Activated naive CD8-positive, alpha-beta T cell treated with anti-CD3 and anti-CD28 coated beads, Interleukin-2, amount 50 U/mL, for 24 hours (primary cell): ENCODE results near the gene CABP2.

Experiments used
- ATAC-seq: fragments of 150-1000 bp; cut with Tn5 transposase; one replicate; pipeline ENCODE4 v1.10.0; 2021
- DNase-seq: peaks from one replicate; pipeline ENCODE4 v3.0.0; 2021
- H3K27ac Mint-ChIP-seq: one replicate; pipeline ENCODE4 v1.8.0; 2021; ENCODE audit warnings: mild to moderate bottlenecking, mixed read lengths
- H3K27me3 Mint-ChIP-seq: one replicate; pipeline ENCODE4 v1.8.0; 2021; ENCODE audit warnings: mixed read lengths
- H3K36me3 Mint-ChIP-seq: one replicate; pipeline ENCODE4 v1.8.0; 2021; ENCODE audit warnings: low read depth, mixed read lengths
- H3K4me1 Mint-ChIP-seq: one replicate; pipeline ENCODE4 v1.8.0; 2021; ENCODE audit warnings: mixed read lengths
- H3K4me3 Mint-ChIP-seq: one replicate; pipeline ENCODE4 v1.8.0; 2021; ENCODE audit warnings: mild to moderate bottlenecking, moderate library complexity, mixed read lengths
- H3K9me3 Mint-ChIP-seq: one replicate; pipeline ENCODE4 v1.8.0; 2021; ENCODE audit warnings: mixed read lengths

CABP2 gene

GRCh38 chr11:67545280-67545679, 22.0 kb upstream of the CABP2 start:
- ATAC-seq (no peak), DNase-seq (no peak)
- H3K36me3 Mint-ChIP-seq = no peaks in the 10 kb centered on the region
- H3K9me3 Mint-ChIP-seq = peaks cover 3% of the 10 kb centered on the region
- no peaks in the 10 kb centered on the region for H3K4me1 Mint-ChIP-seq
- no peak overlapping the region for H3K27ac Mint-ChIP-seq
- H3K27me3 Mint-ChIP-seq = no peaks in the 10 kb centered on the region
- no peak overlapping the region for H3K4me3 Mint-ChIP-seq

GRCh38 chr11:67544616-67545242, 21.5 kb upstream of the CABP2 start:
- H3K4me1 Mint-ChIP-seq = no peaks in the 10 kb centered on the region
- no peak for ATAC-seq
- H3K9me3 Mint-ChIP-seq = no peaks in the 10 kb centered on the region
- H3K4me3 Mint-ChIP-seq = no peak overlapping the region
- no peak overlapping the region for H3K27ac Mint-ChIP-seq
- H3K27me3 Mint-ChIP-seq = no peaks in the 10 kb centered on the region
- DNase-seq = no peak
- H3K36me3 Mint-ChIP-seq = no peaks in the 10 kb centered on the region

- no peak for DNase-seq
- no peaks in the 10 kb centered on the region for H3K36me3 Mint-ChIP-seq
- no peak overlapping the region for H3K27ac Mint-ChIP-seq
- H3K9me3 Mint-ChIP-seq = no peaks in the 10 kb centered on the region
- H3K4me3 Mint-ChIP-seq = no peak overlapping the region
- no peaks in the 10 kb centered on the region for H3K27me3 Mint-ChIP-seq
- ATAC-seq = no peak
- no peaks in the 10 kb centered on the region for H3K4me1 Mint-ChIP-seq
Observed at GRCh38 chr11:67543585-67543984, 20.3 kb upstream of the CABP2 start.

- Mint-ChIP-seq H3K4me1 (no peaks in the 10 kb centered on the region), H3K4me3 (no peak overlapping the region), H3K27ac (no peak overlapping the region), H3K36me3 (no peaks in the 10 kb centered on the region), H3K27me3 (no peaks in the 10 kb centered on the region), H3K9me3 (no peaks in the 10 kb centered on the region)
- ATAC-seq (no peak), DNase-seq (no peak)
Observed at GRCh38 chr11:67542971-67543370, 19.7 kb upstream of the CABP2 start.

- no peaks in the 10 kb centered on the region for H3K36me3 Mint-ChIP-seq
- H3K27ac Mint-ChIP-seq = no peak overlapping the region
- no peaks in the 10 kb centered on the region for H3K27me3 Mint-ChIP-seq
- ATAC-seq = no peak
- H3K4me3 Mint-ChIP-seq = no peak overlapping the region
- H3K9me3 Mint-ChIP-seq = no peaks in the 10 kb centered on the region
- no peaks in the 10 kb centered on the region for H3K4me1 Mint-ChIP-seq
- DNase-seq = no peak
Observed at GRCh38 chr11:67542169-67542568, 18.9 kb upstream of the CABP2 start.

- Mint-ChIP-seq H3K27me3 (no peaks in the 10 kb centered on the region), H3K4me1 (no peaks in the 10 kb centered on the region), H3K4me3 (no peak overlapping the region), H3K9me3 (no peaks in the 10 kb centered on the region), H3K36me3 (no peaks in the 10 kb centered on the region), H3K27ac (no peak overlapping the region)
- ATAC-seq (no peak), DNase-seq (no peak)
Observed at GRCh38 chr11:67541198-67541597, 18.0 kb upstream of the CABP2 start.

- Mint-ChIP-seq H3K27ac (no peak overlapping the region), H3K27me3 (peaks cover 2% of the 10 kb centered on the region), H3K36me3 (peaks cover 1% of the 10 kb centered on the region), H3K4me1 (no peaks in the 10 kb centered on the region), H3K9me3 (peaks cover 2% of the 10 kb centered on the region), H3K4me3 (no peak overlapping the region)
- ATAC-seq = no peak
- no peak for DNase-seq
Observed at GRCh38 chr11:67539550-67539949, 16.3 kb upstream of the CABP2 start.

GRCh38 chr11:67538823-67539505, 15.7 kb upstream of the CABP2 start:
- Mint-ChIP-seq H3K27ac (no peak overlapping the region), H3K36me3 (peaks cover 3% of the 10 kb centered on the region), H3K4me1 (no peaks in the 10 kb centered on the region), H3K9me3 (peaks cover 6% of the 10 kb centered on the region), H3K4me3 (no peak overlapping the region), H3K27me3 (peaks cover 3% of the 10 kb centered on the region)
- DNase-seq (no peak), ATAC-seq (no peak)

- no peak for DNase-seq
- Mint-ChIP-seq H3K27ac (no peak overlapping the region), H3K9me3 (peaks cover 9% of the 10 kb centered on the region), H3K36me3 (peaks cover 3% of the 10 kb centered on the region), H3K4me1 (no peaks in the 10 kb centered on the region), H3K27me3 (peaks cover 3% of the 10 kb centered on the region), H3K4me3 (no peak overlapping the region)
- ATAC-seq = no peak
Observed at GRCh38 chr11:67538306-67538705, 15.1 kb upstream of the CABP2 start.

GRCh38 chr11:67535561-67535960, 12.3 kb upstream of the CABP2 start:
- no peak for ATAC-seq
- H3K4me3 Mint-ChIP-seq = no peak overlapping the region

GRCh38 chr11:67534070-67534679, 10.9 kb upstream of the CABP2 start:
- Mint-ChIP-seq H3K4me3 (no peak overlapping the region), H3K27ac (no peak overlapping the region), H3K27me3 (peaks cover 3% of the 10 kb centered on the region), H3K36me3 (peaks cover 3% of the 10 kb centered on the region), H3K9me3 (peaks cover 14% of the 10 kb centered on the region), H3K4me1 (no peaks in the 10 kb centered on the region)
- DNase-seq (no peak), ATAC-seq (no peak)

More at GRCh38 chr11:67535561-67535960, 12.3 kb upstream of the CABP2 start:
- Mint-ChIP-seq H3K9me3 (peaks cover 14% of the 10 kb centered on the region), H3K4me1 (no peaks in the 10 kb centered on the region), H3K27ac (no peak overlapping the region), H3K27me3 (peaks cover 3% of the 10 kb centered on the region), H3K36me3 (peaks cover 3% of the 10 kb centered on the region)
- no peak for DNase-seq

- no peak for DNase-seq
- ATAC-seq = no peak
- no peak overlapping the region for H3K27ac Mint-ChIP-seq
- peaks cover 3% of the 10 kb centered on the region for H3K36me3 Mint-ChIP-seq
- H3K27me3 Mint-ChIP-seq = peaks cover 3% of the 10 kb centered on the region
- H3K4me1 Mint-ChIP-seq = no peaks in the 10 kb centered on the region
- no peak overlapping the region for H3K4me3 Mint-ChIP-seq
- peaks cover 14% of the 10 kb centered on the region for H3K9me3 Mint-ChIP-seq
Observed at GRCh38 chr11:67532889-67533288, 9.6 kb upstream of the CABP2 start.

- DNase-seq (no peak), ATAC-seq (no peak)
- H3K27me3 Mint-ChIP-seq = peaks cover 7% of the 10 kb centered on the region
- H3K4me1 Mint-ChIP-seq = no peaks in the 10 kb centered on the region
- H3K36me3 Mint-ChIP-seq = peaks cover 3% of the 10 kb centered on the region
- H3K4me3 Mint-ChIP-seq = no peak overlapping the region
- no peak overlapping the region for H3K27ac Mint-ChIP-seq
- H3K9me3 Mint-ChIP-seq = peaks cover 14% of the 10 kb centered on the region
Observed at GRCh38 chr11:67530282-67530592, 7.0 kb upstream of the CABP2 start.

- H3K4me1 Mint-ChIP-seq = no peaks in the 10 kb centered on the region
- H3K27ac Mint-ChIP-seq = no peak overlapping the region
- ATAC-seq (no peak), DNase-seq (no peak)
- peaks cover 5% of the 10 kb centered on the region for H3K9me3 Mint-ChIP-seq
- H3K27me3 Mint-ChIP-seq = peaks cover 5% of the 10 kb centered on the region
- no peaks in the 10 kb centered on the region for H3K36me3 Mint-ChIP-seq
- no peak overlapping the region for H3K4me3 Mint-ChIP-seq
Observed at GRCh38 chr11:67528376-67528775, 5.1 kb upstream of the CABP2 start.

- Mint-ChIP-seq H3K27me3 (peaks cover 5% of the 10 kb centered on the region), H3K4me3 (no peak overlapping the region), H3K36me3 (no peaks in the 10 kb centered on the region), H3K27ac (no peak overlapping the region), H3K4me1 (no peaks in the 10 kb centered on the region), H3K9me3 (no peaks in the 10 kb centered on the region)
- DNase-seq = no peak
- ATAC-seq = no peak
Observed at GRCh38 chr11:67525275-67525976, 2.2 kb upstream of the CABP2 start.
